ENCODE measurements around the gene TCERG1L. TPM values are rescaled to one million over a fixed set of nuclear protein-coding genes. Genes with fewer than 3 reads are reported as not detected.

Gene TCERG1L
- total RNA-seq, 1 donor from 2014 or later: 0.07 TPM

DNA sequence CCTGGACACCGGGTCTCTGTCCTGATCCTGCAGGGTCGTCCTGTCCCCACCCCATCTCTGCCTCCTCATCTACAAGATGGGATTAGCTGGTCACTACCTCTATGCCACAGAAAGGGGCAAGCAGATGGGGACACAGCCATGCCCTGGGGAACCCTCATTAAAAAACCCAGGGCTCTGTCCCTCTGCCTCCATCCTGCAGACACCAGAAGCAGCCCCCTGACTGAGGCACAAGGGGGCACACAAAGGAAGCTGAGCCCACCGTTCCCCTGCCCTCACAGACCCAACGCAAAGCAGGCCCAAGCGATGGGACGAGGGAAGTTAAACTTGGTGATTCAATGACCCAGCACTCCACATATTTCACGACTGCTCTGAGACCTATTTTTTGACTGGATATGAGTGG is 142.4 kb downstream of the TCERG1L start:
- Mint-ChIP-seq H3K27me3 (ENCODE audit: low read depth) (no peaks in the 10 kb centered on the region), H3K4me3 (ENCODE audit: low read depth) (no peak overlapping the region), H3K27ac (no peak overlapping the region), H3K9me3 (no peaks in the 10 kb centered on the region), H3K4me1 (ENCODE audit: low read depth) (no peaks in the 10 kb centered on the region), H3K36me3 (ENCODE audit: low read depth) (no peaks in the 10 kb centered on the region)
- no peak for DNase-seq (ENCODE audit: low spot score)
- intact Hi-C loops (cut with micrococcal nuclease): no loop called here

DNA sequence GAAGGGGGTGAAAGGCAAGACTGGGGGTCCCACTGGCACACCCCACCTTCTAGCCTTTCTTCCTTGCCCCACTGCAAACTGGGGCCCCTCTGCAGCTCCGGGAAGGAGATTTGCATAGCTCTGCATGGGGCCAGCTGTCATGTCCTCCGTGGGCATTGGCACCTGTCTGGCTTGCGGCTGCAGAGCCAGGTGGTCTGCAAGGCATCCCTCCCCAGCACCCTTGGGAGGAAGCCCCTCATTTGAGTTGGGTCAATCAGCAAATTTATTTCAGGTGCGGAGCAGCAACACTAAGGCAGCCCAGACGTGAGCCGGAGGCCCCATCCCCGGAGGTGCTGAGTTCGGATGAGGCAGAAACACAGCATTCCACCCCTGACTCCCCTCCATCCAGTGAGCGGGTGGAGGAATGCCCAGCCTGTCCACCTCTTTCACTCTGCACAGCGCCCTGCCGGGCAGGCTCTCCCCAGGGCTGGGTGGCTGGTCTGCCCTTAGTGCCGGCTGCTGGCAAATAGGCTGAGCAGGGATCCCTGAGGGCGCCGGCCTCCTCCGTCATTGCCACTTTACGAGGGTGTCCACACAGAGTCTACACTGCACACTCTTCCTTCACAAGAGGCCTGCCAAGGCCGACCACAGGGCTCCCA is 143.2 kb downstream of the TCERG1L start:
- no peak for DNase-seq (ENCODE audit: low spot score)
- intact Hi-C loops (cut with micrococcal nuclease): no loop called here
- Mint-ChIP-seq H3K4me3 (ENCODE audit: low read depth) (no peak overlapping the region), H3K9me3 (no peaks in the 10 kb centered on the region), H3K4me1 (ENCODE audit: low read depth) (no peaks in the 10 kb centered on the region), H3K27ac (no peak overlapping the region), H3K27me3 (ENCODE audit: low read depth) (no peaks in the 10 kb centered on the region), H3K36me3 (ENCODE audit: low read depth) (no peaks in the 10 kb centered on the region)

DNA sequence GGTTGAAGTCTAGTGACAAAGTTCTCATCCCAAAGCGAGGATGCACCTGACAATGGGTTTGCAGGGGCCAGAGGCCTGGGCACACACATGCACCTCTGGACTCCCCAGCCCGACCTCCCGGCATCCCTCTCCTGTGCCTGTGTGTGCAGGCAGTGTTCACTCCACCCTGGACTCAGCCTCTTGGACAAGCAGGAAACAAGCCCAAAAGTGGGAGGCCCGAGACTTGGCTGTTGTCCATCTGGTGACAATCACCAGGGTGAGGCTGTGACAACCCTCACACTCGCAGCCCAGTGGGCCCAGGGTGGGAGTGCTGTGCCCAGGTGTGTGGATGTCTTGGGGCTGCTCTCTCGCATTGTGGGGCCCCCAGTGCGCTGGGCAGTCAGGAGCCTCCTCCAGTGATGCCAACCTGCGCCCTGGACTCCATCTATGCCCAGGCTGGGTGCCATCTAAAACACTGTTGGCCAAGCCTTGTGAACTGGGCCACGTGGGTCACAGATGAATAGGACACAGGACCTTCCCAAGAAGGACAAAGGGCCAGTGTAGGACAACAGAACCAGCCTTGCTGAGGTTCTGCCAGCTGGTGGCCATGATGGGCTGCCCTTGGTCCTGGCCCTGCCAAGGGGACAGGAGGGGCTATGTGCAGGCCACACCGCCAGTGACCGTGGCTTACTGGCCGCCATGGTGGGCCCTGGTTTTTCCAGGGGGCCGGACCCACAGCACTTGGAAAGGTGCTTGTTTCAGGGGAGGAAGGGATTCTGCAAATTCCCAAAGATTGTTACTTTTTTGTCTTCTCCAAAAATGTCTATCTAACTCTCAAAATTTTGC is 144.3 kb downstream of the TCERG1L start:
- DNase-seq (ENCODE audit: low spot score): no peak
- no peak overlapping the region for H3K27ac Mint-ChIP-seq
- intact Hi-C loops (cut with micrococcal nuclease): no loop called here
- H3K27me3 Mint-ChIP-seq (ENCODE audit: low read depth): no peaks in the 10 kb centered on the region
- H3K36me3 Mint-ChIP-seq (ENCODE audit: low read depth): no peaks in the 10 kb centered on the region
- H3K4me1 Mint-ChIP-seq (ENCODE audit: low read depth): no peaks in the 10 kb centered on the region
- H3K9me3 Mint-ChIP-seq: no peaks in the 10 kb centered on the region
- no peak overlapping the region for H3K4me3 Mint-ChIP-seq (ENCODE audit: low read depth)

GRCh38 chr10:131166486-131166885 is 145.0 kb downstream of the TCERG1L start:
- Mint-ChIP-seq H3K9me3 (no peaks in the 10 kb centered on the region), H3K36me3 (ENCODE audit: low read depth) (no peaks in the 10 kb centered on the region), H3K27me3 (ENCODE audit: low read depth) (no peaks in the 10 kb centered on the region), H3K27ac (no peak overlapping the region), H3K4me1 (ENCODE audit: low read depth) (no peaks in the 10 kb centered on the region), H3K4me3 (ENCODE audit: low read depth) (no peak overlapping the region)
- DNase-seq (ENCODE audit: low spot score): no peak
- intact Hi-C loops (cut with micrococcal nuclease): no loop called here

DNA sequence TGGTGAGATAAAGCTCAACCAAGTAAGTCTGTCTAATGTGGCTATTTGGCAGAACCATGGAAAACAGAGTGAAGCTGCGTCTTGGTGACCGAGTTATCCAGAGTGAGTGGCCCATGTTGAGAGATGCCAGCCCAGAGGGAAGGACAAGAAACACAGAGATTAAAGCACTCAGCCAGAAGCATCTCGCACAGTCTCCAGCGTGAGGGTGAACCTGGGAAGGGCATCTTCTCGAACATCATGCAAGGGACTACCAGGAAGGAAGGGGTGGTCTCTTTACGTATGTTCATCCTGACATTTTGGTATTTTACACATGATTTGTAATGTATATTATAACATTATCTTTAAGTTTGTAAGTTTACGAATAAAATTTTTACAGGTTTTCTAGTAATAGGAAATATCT is 146.4 kb downstream of the TCERG1L start:
- no peak for DNase-seq (ENCODE audit: low spot score)
- Mint-ChIP-seq H3K36me3 (ENCODE audit: low read depth) (no peaks in the 10 kb centered on the region), H3K27ac (no peak overlapping the region), H3K4me1 (ENCODE audit: low read depth) (no peaks in the 10 kb centered on the region), H3K4me3 (ENCODE audit: low read depth) (no peak overlapping the region), H3K27me3 (ENCODE audit: low read depth) (no peaks in the 10 kb centered on the region), H3K9me3 (no peaks in the 10 kb centered on the region)
- intact Hi-C loops (cut with micrococcal nuclease): no loop called here

DNA sequence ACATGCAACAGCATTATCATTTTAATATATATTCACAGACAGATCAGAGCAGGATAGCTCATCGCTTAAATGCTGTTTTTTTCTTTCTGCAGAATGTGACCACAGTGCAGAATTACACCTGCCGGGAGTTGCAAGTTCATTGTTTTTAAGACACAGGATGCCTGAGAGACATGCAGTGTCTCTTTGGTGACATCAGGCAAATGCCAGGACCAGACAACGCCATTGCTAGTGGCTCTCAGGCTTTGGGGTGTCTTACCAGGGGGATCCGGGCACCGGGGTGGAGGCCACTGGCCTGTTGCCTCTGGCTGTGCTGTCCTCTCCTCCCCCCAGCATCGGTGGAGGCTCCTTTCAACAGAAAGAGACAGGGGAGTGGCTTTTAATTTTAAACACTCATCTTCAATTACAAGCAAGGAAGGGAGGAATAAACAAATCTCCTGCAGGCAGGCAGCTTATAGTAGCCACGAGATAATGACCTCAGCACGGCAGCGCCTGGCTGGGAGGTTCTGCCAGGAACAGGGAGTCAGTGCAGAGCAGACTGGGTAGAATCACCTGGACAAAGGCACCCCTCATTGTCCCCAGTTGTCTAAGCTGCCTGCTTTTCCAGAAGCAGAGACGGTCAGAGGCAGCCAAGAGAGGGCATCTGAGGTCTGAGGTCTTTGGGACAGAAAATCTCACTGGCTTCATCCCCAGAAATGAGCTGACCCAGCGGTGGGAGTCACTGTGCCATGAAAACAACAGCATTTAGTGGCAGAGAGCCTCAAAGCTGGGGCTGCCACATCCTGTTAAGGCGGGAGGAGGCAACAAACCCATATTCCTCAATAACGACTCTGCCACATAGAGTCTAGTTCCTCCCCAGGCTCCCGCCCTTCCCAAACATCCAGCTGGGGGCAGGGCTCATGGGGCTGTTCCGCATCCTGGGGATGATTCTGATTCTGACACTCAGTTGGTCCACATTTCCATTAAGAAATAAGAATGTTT is 148.4 kb downstream of the TCERG1L start:
- Mint-ChIP-seq H3K27ac (no peak overlapping the region), H3K36me3 (ENCODE audit: low read depth) (no peaks in the 10 kb centered on the region), H3K27me3 (ENCODE audit: low read depth) (no peaks in the 10 kb centered on the region), H3K4me3 (ENCODE audit: low read depth) (no peak overlapping the region), H3K4me1 (ENCODE audit: low read depth) (no peaks in the 10 kb centered on the region), H3K9me3 (no peaks in the 10 kb centered on the region)
- intact Hi-C loops (cut with micrococcal nuclease): no loop called here
- no peak for DNase-seq (ENCODE audit: low spot score)

DNA sequence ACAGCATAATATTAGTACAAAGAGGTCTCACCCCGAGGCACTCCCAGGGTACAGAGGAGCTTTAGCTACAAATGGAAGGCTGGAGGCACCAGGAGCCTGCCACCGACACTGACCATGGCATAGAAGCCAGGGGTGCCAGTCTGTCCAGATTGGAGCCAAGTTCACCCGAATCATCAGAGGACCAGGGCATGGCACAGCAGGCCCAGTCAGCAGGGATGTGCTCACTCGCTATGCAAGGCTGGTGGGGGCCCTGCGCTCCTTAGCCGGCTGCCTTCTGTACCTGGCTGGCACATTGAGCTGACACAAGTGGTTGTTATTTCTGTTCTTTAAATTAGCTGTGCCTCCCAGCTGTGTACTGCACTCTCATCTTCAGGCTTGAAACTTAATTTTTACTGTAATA is 149.3 kb downstream of the TCERG1L start:
- Mint-ChIP-seq H3K27ac (no peak overlapping the region), H3K9me3 (no peaks in the 10 kb centered on the region), H3K27me3 (ENCODE audit: low read depth) (no peaks in the 10 kb centered on the region), H3K4me3 (ENCODE audit: low read depth) (no peak overlapping the region), H3K36me3 (ENCODE audit: low read depth) (no peaks in the 10 kb centered on the region), H3K4me1 (ENCODE audit: low read depth) (no peaks in the 10 kb centered on the region)
- intact Hi-C loops (cut with micrococcal nuclease): no loop called here
- DNase-seq (ENCODE audit: low spot score): no peak

DNA sequence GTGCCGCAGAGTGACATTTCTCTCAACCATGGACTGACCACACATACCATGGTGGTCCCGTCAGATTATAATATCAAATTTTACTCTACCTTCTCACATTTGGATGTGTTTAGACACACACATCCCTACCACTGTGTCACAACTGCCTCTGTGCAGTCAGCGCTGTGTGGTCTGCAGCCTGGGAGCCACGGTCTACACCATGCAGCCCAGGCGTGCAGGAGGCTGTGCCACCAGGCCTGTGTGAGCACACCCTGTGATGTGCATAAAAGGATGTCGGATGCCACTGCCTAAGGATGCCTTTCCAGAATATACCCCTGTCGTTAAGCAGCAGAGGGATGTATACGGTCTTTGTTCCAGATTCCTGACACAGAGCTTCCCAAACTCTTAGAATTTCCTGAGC is 150.4 kb downstream of the TCERG1L start:
- Mint-ChIP-seq H3K36me3 (ENCODE audit: low read depth) (no peaks in the 10 kb centered on the region), H3K27ac (no peak overlapping the region), H3K9me3 (no peaks in the 10 kb centered on the region), H3K4me1 (ENCODE audit: low read depth) (no peaks in the 10 kb centered on the region), H3K27me3 (ENCODE audit: low read depth) (peaks cover 5% of the 10 kb centered on the region), H3K4me3 (ENCODE audit: low read depth) (no peak overlapping the region)
- intact Hi-C loops (cut with micrococcal nuclease): no loop called here
- no peak for DNase-seq (ENCODE audit: low spot score)

- intact Hi-C loops (cut with micrococcal nuclease): no loop called here
- Mint-ChIP-seq H3K36me3 (ENCODE audit: low read depth) (no peaks in the 10 kb centered on the region), H3K4me1 (ENCODE audit: low read depth) (no peaks in the 10 kb centered on the region), H3K4me3 (ENCODE audit: low read depth) (no peak overlapping the region), H3K9me3 (no peaks in the 10 kb centered on the region), H3K27me3 (ENCODE audit: low read depth) (peaks cover 5% of the 10 kb centered on the region), H3K27ac (no peak overlapping the region)
- no peak for DNase-seq (ENCODE audit: low spot score)
Measured at GRCh38 chr10:131160219-131160875, 151.2 kb downstream of the TCERG1L start.

DNA sequence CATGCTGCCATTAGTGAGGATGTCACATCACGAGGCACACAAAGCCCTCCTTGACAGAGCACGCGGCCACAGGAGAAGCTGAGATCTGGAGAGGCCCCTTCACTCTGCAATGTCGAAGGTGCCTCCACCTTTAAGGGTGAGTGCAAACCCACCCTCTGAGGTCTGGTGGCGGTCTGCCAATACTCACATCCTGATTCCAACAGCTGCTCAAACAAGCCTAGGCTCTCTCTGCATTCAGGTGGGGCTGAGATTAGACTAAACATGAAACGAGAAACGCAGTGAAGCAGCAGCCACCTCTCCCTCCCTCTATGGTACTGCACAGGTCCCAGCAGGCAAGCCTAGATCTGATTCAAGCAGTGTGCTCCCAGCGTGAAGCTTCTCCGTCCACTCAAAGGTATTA is 151.8 kb downstream of the TCERG1L start:
- Mint-ChIP-seq H3K36me3 (ENCODE audit: low read depth) (no peaks in the 10 kb centered on the region), H3K4me1 (ENCODE audit: low read depth) (no peaks in the 10 kb centered on the region), H3K9me3 (no peaks in the 10 kb centered on the region), H3K27me3 (ENCODE audit: low read depth) (peaks cover 5% of the 10 kb centered on the region), H3K27ac (no peak overlapping the region), H3K4me3 (ENCODE audit: low read depth) (no peak overlapping the region)
- intact Hi-C loops (cut with micrococcal nuclease): no loop called here
- no peak for DNase-seq (ENCODE audit: low spot score)

GRCh38 chr10:131158695-131159094 is 152.8 kb downstream of the TCERG1L start:
- no peak for DNase-seq (ENCODE audit: low spot score)
- Mint-ChIP-seq H3K9me3 (no peaks in the 10 kb centered on the region), H3K27ac (no peak overlapping the region), H3K4me1 (ENCODE audit: low read depth) (no peaks in the 10 kb centered on the region), H3K36me3 (ENCODE audit: low read depth) (no peaks in the 10 kb centered on the region), H3K27me3 (ENCODE audit: low read depth) (peaks cover 5% of the 10 kb centered on the region), H3K4me3 (ENCODE audit: low read depth) (no peak overlapping the region)
- intact Hi-C loops (cut with micrococcal nuclease): no loop called here

- Mint-ChIP-seq H3K4me1 (ENCODE audit: low read depth) (no peaks in the 10 kb centered on the region), H3K27me3 (ENCODE audit: low read depth) (peaks cover 5% of the 10 kb centered on the region), H3K9me3 (no peaks in the 10 kb centered on the region), H3K4me3 (ENCODE audit: low read depth) (no peak overlapping the region), H3K27ac (no peak overlapping the region), H3K36me3 (ENCODE audit: low read depth) (no peaks in the 10 kb centered on the region)
- intact Hi-C loops (cut with micrococcal nuclease): no loop called here
- DNase-seq (ENCODE audit: low spot score): no peak
Measured at GRCh38 chr10:131157899-131158298, 153.6 kb downstream of the TCERG1L start.

All from activated T-helper 2 cell treated with anti-CD3 and anti-CD28 coated beads, Interferon-gamma antibody, Interleukin-2, Interleukin-4, amounts not matched to agents 10 μg/mL and 5 μg/mL and 100 μg/mL, durations not matched to agents 14 hours and 24 hours and 36 hours (primary cell).